ENCODE data around the gene APOC4. TPM values are rescaled to one million over a fixed set of nuclear protein-coding genes. Genes with fewer than 3 reads are reported as not detected.

APOC4 gene
- total and polyA plus RNA-seq, 7 donors = not detected

DNA sequence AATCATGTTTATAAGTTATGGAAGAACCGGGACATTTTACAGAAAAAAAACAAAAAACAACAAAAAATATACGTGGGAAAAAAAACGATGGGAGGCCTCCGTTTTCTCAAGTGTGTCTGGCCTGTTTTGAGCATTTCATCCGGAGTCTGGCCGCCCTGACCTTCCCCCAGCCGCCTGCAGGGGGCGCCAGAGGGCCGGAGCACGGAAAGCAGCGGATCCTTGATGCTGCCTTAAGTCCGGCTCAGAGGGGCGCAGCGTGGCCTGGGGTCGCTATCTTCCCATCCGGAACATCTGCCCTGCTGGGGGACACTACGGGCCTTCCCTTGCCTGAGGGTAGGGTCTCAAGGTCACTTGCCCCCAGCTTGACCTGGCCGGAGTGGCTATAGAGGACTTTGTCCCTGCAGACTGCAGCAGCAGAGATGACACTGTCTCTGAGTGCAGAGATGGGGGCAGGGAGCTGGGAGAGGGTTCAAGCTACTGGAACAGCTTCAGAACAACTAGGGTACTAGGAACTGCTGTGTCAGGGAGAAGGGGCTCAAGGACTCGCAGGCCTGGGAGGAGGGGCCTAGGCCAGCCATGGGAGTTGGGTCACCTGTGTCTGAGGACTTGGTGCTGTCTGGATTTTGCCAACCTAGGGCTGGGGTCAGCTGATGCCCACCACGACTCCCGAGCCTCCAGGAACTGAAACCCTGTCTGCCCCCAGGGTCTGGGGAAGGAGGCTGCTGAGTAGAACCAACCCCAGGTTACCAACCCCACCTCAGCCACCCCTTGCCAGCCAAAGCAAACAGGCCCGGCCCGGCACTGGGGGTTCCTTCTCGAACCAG is 38.2 kb upstream of the APOC4 start:
- H3K27ac ChIP-seq = no peak overlapping the region
- peak; percentile 82 for DNase-seq
- 10 to 24% methylated on average over 24 of the region's 24 CpGs for WGBS, 2 donors
- H3K4me1 ChIP-seq = peaks cover 0 to 6% (median 5%) of the 10 kb centered on the region in 4 donors
- H3K36me3 ChIP-seq = peaks cover 0 to 35% (median 15%) of the 10 kb centered on the region in 4 donors
- peaks cover 9 to 34% (median 24%) of the 10 kb centered on the region in 3 donors for H3K27me3 ChIP-seq
- H3K4me3 ChIP-seq = no peak overlapping the region
- TF ChIP-seq, protein P1, sequence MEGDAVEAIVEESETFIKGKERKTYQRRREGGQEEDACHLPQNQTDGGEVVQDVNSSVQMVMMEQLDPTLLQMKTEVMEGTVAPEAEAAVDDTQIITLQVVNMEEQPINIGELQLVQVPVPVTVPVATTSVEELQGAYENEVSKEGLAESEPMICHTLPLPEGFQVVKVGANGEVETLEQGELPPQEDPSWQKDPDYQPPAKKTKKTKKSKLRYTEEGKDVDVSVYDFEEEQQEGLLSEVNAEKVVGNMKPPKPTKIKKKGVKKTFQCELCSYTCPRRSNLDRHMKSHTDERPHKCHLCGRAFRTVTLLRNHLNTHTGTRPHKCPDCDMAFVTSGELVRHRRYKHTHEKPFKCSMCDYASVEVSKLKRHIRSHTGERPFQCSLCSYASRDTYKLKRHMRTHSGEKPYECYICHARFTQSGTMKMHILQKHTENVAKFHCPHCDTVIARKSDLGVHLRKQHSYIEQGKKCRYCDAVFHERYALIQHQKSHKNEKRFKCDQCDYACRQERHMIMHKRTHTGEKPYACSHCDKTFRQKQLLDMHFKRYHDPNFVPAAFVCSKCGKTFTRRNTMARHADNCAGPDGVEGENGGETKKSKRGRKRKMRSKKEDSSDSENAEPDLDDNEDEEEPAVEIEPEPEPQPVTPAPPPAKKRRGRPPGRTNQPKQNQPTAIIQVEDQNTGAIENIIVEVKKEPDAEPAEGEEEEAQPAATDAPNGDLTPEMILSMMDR (IDR thresholded peaks at IDR 0.05) = peak; percentile 82 to 100 (median 96)
- TF ChIP-seq EP300 (IDR thresholded peaks at IDR 0.05) = no peak
- intact Hi-C loops (cut with DNase I) = loop anchor here (1.0 kb wide), 1 partner anchor 47 kb away; no protein-coding TSS in a partner anchor
- no peaks in the 10 kb centered on the region for H3K9me3 ChIP-seq

- DNase-seq = no peak
- 40 to 71% methylated on average over 12 of the region's 12 CpGs for WGBS, 2 donors
- peaks cover 0 to 6% (median 5%) of the 10 kb centered on the region in 4 donors for H3K4me1 ChIP-seq
- peaks cover 0 to 35% (median 15%) of the 10 kb centered on the region in 4 donors for H3K36me3 ChIP-seq
- intact Hi-C loops (cut with DNase I) = no loop called here
- peaks cover 9 to 34% (median 24%) of the 10 kb centered on the region in 3 donors for H3K27me3 ChIP-seq
- H3K27ac ChIP-seq = no peak overlapping the region
- H3K9me3 ChIP-seq = no peaks in the 10 kb centered on the region
- peak in 1 of 4 donors; percentile 8 for TF ChIP-seq POLR2AphosphoS5 (IDR thresholded peaks at IDR 0.05)
- TF ChIP-seq, protein P1 (IDR thresholded peaks at IDR 0.05) = no peak
- no peak for TF ChIP-seq POLR2A (IDR thresholded peaks at IDR 0.05)
- TF ChIP-seq EP300 (IDR thresholded peaks at IDR 0.05) = no peak
- no peak overlapping the region for H3K4me3 ChIP-seq
These were observed 37.5 kb upstream of the APOC4 start for GRCh38 chr19:44904426-44904994.

DNA sequence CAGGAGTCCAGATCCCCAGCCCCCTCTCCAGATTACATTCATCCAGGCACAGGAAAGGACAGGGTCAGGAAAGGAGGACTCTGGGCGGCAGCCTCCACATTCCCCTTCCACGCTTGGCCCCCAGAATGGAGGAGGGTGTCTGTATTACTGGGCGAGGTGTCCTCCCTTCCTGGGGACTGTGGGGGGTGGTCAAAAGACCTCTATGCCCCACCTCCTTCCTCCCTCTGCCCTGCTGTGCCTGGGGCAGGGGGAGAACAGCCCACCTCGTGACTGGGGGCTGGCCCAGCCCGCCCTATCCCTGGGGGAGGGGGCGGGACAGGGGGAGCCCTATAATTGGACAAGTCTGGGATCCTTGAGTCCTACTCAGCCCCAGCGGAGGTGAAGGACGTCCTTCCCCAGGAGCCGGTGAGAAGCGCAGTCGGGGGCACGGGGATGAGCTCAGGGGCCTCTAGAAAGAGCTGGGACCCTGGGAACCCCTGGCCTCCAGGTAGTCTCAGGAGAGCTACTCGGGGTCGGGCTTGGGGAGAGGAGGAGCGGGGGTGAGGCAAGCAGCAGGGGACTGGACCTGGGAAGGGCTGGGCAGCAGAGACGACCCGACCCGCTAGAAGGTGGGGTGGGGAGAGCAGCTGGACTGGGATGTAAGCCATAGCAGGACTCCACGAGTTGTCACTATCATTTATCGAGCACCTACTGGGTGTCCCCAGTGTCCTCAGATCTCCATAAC is 36.4 kb upstream of the APOC4 start, which contains the start of gene APOE:
Gene APOE, plus strand, starts transcription at position 360 of the 724 bp plus-strand sequence. CDS start 829 bp downstream, outside the sequence.
- H3K36me3 ChIP-seq = peaks cover 0 to 26% (median 14%) of the 10 kb centered on the region in 4 donors
- H3K27me3 ChIP-seq = peaks cover 9 to 34% (median 24%) of the 10 kb centered on the region in 3 donors
- peaks cover 0 to 6% (median 5%) of the 10 kb centered on the region in 4 donors for H3K4me1 ChIP-seq
- intact Hi-C loops (cut with DNase I) = no loop called here
- DNase-seq = no peak
- no peaks in the 10 kb centered on the region for H3K9me3 ChIP-seq
- 5% methylated on average over 20 of the region's 20 CpGs for WGBS, 2 donors
- TF ChIP-seq POLR2A (IDR thresholded peaks at IDR 0.05) (no peak), POLR2AphosphoS5 (IDR thresholded peaks at IDR 0.05) (no peak), EP300 (IDR thresholded peaks at IDR 0.05) (no peak)
- TF ChIP-seq, protein P1 (IDR thresholded peaks at IDR 0.05) = no peak
- peak within 1 kb of the TSS in 1 of 4 donors; percentile 26 for H3K4me3 ChIP-seq
- no peak within 1 kb of the TSS for H3K27ac ChIP-seq

- Histone ChIP-seq H3K9me3 (no peaks in the 10 kb centered on the region), H3K27ac (no peak overlapping the region), H3K36me3 (peaks cover 0 to 7% (median 3%) of the 10 kb centered on the region in 4 donors), H3K4me3 (no peak overlapping the region), H3K4me1 (peaks cover 0 to 17% (median 14%) of the 10 kb centered on the region in 4 donors), H3K27me3 (peaks cover 9 to 34% (median 24%) of the 10 kb centered on the region in 3 donors)
- WGBS, 2 donors = 90 to 94% methylated on average over 12 of the region's 12 CpGs
- DNase-seq = no peak
- intact Hi-C loops (cut with DNase I) = no loop called here
- TF ChIP-seq EP300 (IDR thresholded peaks at IDR 0.05) = no peak
- TF ChIP-seq, protein P1 (IDR thresholded peaks at IDR 0.05) = no peak
- no peak for TF ChIP-seq POLR2A (IDR thresholded peaks at IDR 0.05)
- no peak for TF ChIP-seq POLR2AphosphoS5 (IDR thresholded peaks at IDR 0.05)
These were observed 34.4 kb upstream of the APOC4 start for GRCh38 chr19:44907613-44908012.
